Heart left ventricle (tissue), 16 donors: ENCODE data around the gene SCFD2. TPM values are rescaled to one million over a fixed set of nuclear protein-coding genes. Genes with fewer than 3 reads are reported as not detected.

Source experiments
- ATAC-seq, 4 donors: fragments of 200-7000 bp; cut with Tn5 transposase; one replicate each; pipeline ENCODE4 v1.9.1; 2020 to 2022; ENCODE audit warnings: moderate library complexity in 4 of 4, mild to moderate bottlenecking in 3 of 4, moderate number of reproducible peaks in 1 of 4
- DNase-seq, 5 donors: peaks; one replicate each; pipeline ENCODE4 v3.0.0-alpha.2; 2020
- H3K27ac ChIP-seq, 12 donors: fragments of 200-600 bp; sonication (generic) in 4 of 12; one replicate each; pipeline versions ENCODE4 v1.5.0 to v1.8.0; 2016 to 2022; ENCODE audit warnings: mild to moderate bottlenecking in 2 of 12
- H3K27me3 ChIP-seq, 9 donors: fragments of 200-600 bp; sonication (generic) in 2 of 9; one replicate each; pipeline versions ENCODE4 v1.5.1 to v1.8.0; 2016 to 2022; ENCODE audit warnings: mild to moderate bottlenecking in 3 of 9
- H3K36me3 ChIP-seq, 9 donors: fragments of 200-600 bp; sonication (generic) in 2 of 9; one replicate each; pipeline versions ENCODE4 v1.5.0 to v1.8.0; 2018 to 2022; ENCODE audit warnings: mild to moderate bottlenecking in 2 of 9
- H3K4me1 ChIP-seq, 12 donors: fragments of 200-600 bp; sonication (generic) in 4 of 12; one replicate each; pipeline versions ENCODE4 v1.5.0 to v1.8.0; 2016 to 2022; ENCODE audit warnings: mild to moderate bottlenecking in 3 of 12
- H3K4me3 ChIP-seq, 12 donors: fragments of 200-600 bp; sonication (generic) in 4 of 12; one replicate each; pipeline versions ENCODE4 v1.5.0 to v1.8.0; 2017 to 2022; ENCODE audit warnings: mild to moderate bottlenecking in 9 of 12, moderate library complexity in 4 of 12
- H3K9me3 ChIP-seq, 12 donors: fragments of 200-600 bp; sonication (generic) in 4 of 12; one replicate each; pipeline versions ENCODE4 v1.5.0 to v1.8.0; 2016 to 2022; ENCODE audit warnings: mild to moderate bottlenecking in 1 of 12
- POLR2A ChIP-seq, 2 donors: fragments of 450-650 bp; IDR thresholded peaks; one replicate each; pipeline ENCODE4 v1.6.1; 2017; ENCODE audit warnings: antibody characterized with exemption in 2 of 2, mild to moderate bottlenecking in 2 of 2, moderate library complexity in 2 of 2
- WGBS, 4 donors: extraction: QIAGEN DNeasy Blood & Tissue Kit in 2 of 4; methylation state at CpG; one replicate each; pipeline versions ENCODE4 v1.1.5 to v1.1.7; 2013 to 2018; 5-methylcytosine and 5-hydroxymethylcytosine counted together
- intact Hi-C, 10 donors: fragments of 100-400 bp; cut with DNase I; formaldehyde crosslinking; loops; one replicate each; pipeline versions ENCODE4 v1.11.1 to v1.14.2; 2022
- polyA plus RNA-seq, 2 donors: library from polyadenylated mRNA; stranded (reverse); fragments of 200-250 nt; gene quantifications; one replicate each; pipeline ENCODE4 v1.2.3, GENCODE V29; 2013
- total RNA-seq, 9 donors: library from RNA; depleted of rRNA in 2 of 9; stranded (reverse); fragments of >200 nt in 2 of 9; fragmentation: NEBNext Ultra II Directional in 3 of 9; extraction: Animal tissue kit (Norgen Biotek cat#: 25700) in 3 of 9; gene quantifications; one replicate each; pipeline versions ENCODE4 v1.1.0 to v1.2.4, GENCODE V29; 2016 to 2023
- TF ChIP-seq, protein P1 (sequence below), 12 donors: fragments of 200-600 bp; sonication (generic) in 4 of 12; IDR thresholded peaks; one replicate each; pipeline versions ENCODE4 v1.5.0 to v1.8.0; 2018 to 2022; ENCODE audit warnings: antibody characterized with exemption in 12 of 12, mild to moderate bottlenecking in 5 of 12
- donor health status: ischemic (EF 13 %, LVEDD 7.1; RV severe dilation, severe dysfunction).
- donor health status: healthy with polysubstance abuse.
- donor health status: DM: no; HTN: yes; CAD: no.
- donor health status: DM: no; HTN: no; CAD: no.
- donor health status: ischemic (EF 25% LVEDD 6.9; RV normal size, moderate dysfunction).
- donor health status: ischemic (EF 25% LVEDD 5.7; RV mildly dilated, moderate dysfunction).
- donor health status: healthy.
- donor health status: DM: yes; HTN: yes; CAD: no.
- donor health status: ischemic (EF 35%, LVEDD 5.7; RV mildly dilated, moderate dysfunction).
- donor health status: nonischemic (EF 11% LVEDD 7.7; RV severe dilation, severe dysfunction).
- donor health status: DM: yes; HTN: yes; CAD: no.
- donor health status: PGD.
- donor health status: ischemic (EF 29% LVEDD 5.4; RV normal size, mild dysfunction).
- donor health status: nonischemic (EF 23%, LVEDD 6.1; RV moderate dilation, normal function).

Gene SCFD2
- total and polyA plus RNA-seq, 11 donors = 3.7 to 14.0 (median 9.8) TPM

DNA sequence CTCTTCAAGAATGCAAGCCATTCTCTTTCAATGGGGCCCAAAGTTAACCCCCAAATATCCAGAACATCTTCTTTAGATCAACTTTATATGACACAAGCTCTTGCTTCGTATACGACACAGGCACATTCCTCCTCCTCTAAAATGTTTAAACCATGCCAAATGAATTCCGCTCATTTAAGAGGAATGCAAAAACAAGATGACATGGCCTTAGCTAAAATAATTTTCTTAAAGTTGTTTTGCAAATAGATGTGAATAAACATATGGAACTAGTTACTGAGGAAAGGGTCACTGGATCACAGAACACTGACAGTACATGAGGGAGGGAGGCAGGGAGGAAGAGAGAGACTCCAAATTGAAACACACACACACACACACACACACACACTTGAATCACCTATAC lies 406.3 kb downstream of the SCFD2 start:
- no peak for ATAC-seq
- intact Hi-C loops = loop anchor here in 3 of 10 donors (5.0 to 10.0 kb wide), 3 partner anchors 95 to 245 kb away; partner anchors contain the start of gene RASL11B (in 2 of the 3)
- Histone ChIP-seq H3K4me1 (peaks cover 0 to 34% (median 13%) of the 10 kb centered on the region in 12 donors), H3K27me3 (no peaks in the 10 kb centered on the region), H3K9me3 (no peaks in the 10 kb centered on the region), H3K36me3 (no peaks in the 10 kb centered on the region), H3K27ac (no peak overlapping the region), H3K4me3 (no peak overlapping the region)
- 88 to 96% (median 91%) methylated on average over 3 of the region's 3 CpGs for WGBS, 4 donors
- DNase-seq = no peak
- TF ChIP-seq, protein P1, sequence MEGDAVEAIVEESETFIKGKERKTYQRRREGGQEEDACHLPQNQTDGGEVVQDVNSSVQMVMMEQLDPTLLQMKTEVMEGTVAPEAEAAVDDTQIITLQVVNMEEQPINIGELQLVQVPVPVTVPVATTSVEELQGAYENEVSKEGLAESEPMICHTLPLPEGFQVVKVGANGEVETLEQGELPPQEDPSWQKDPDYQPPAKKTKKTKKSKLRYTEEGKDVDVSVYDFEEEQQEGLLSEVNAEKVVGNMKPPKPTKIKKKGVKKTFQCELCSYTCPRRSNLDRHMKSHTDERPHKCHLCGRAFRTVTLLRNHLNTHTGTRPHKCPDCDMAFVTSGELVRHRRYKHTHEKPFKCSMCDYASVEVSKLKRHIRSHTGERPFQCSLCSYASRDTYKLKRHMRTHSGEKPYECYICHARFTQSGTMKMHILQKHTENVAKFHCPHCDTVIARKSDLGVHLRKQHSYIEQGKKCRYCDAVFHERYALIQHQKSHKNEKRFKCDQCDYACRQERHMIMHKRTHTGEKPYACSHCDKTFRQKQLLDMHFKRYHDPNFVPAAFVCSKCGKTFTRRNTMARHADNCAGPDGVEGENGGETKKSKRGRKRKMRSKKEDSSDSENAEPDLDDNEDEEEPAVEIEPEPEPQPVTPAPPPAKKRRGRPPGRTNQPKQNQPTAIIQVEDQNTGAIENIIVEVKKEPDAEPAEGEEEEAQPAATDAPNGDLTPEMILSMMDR (IDR thresholded peaks at IDR 0.05) = no peak
- no peak for TF ChIP-seq POLR2A (IDR thresholded peaks at IDR 0.05)

DNA sequence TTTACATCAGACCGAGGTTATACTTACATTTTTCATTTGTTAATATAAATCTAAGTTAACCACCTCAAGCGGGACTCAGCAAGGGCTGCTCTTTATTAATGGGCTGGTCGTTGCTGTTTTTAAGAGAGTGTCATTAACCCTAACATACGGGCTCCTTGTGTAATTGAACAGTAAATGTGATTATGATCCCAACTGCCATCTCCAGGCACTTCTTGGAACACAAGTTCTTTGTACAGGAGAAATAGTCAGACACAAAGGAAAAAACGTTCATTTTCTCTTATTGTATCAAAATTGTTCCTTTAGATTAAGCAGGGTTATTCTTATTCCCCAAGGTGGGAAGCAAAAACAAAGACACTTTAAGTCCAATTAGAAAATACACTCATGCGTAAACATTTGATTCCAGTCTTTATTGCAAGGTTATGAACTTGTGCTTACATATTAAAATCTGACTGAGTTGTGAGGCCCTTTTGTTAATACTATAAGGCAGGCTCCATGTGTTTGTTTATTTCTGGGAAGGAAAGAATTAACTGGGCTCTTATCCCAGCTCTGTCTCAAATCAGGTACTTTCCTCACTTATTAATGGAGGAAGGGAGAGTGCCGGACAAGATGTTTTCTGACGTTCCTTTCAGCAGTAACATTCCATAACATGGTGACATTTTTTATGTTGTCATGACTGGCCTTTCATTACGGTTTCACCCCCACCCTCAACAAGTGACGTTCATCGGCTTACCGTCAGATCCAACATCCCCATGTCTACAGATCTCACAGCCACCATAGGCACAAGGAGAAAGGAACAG lies 407.8 kb downstream of the SCFD2 start:
- ATAC-seq = peak; percentile 25 to 64 (median 38)
- Histone ChIP-seq H3K4me3 (no peak overlapping the region), H3K9me3 (no peaks in the 10 kb centered on the region), H3K36me3 (no peaks in the 10 kb centered on the region), H3K4me1 (peaks cover 0 to 26% (median 11%) of the 10 kb centered on the region in 12 donors), H3K27me3 (no peaks in the 10 kb centered on the region), H3K27ac (peak overlapping the region in 9 of 12 donors; percentile 18 to 70 (median 55))
- no peak for TF ChIP-seq POLR2A (IDR thresholded peaks at IDR 0.05)
- TF ChIP-seq, protein P1 (IDR thresholded peaks at IDR 0.05) = peak in 4 of 12 donors; percentile 8 to 34 (median 20)
- WGBS, 4 donors = 58 to 67% (median 61%) methylated on average over 12 of the region's 12 CpGs
- intact Hi-C loops = loop anchor here in 3 of 10 donors (5.0 to 10.0 kb wide), 3 partner anchors 93 to 243 kb away; partner anchors contain the start of gene RASL11B (in 2 of the 3)
- DNase-seq = no peak

DNA sequence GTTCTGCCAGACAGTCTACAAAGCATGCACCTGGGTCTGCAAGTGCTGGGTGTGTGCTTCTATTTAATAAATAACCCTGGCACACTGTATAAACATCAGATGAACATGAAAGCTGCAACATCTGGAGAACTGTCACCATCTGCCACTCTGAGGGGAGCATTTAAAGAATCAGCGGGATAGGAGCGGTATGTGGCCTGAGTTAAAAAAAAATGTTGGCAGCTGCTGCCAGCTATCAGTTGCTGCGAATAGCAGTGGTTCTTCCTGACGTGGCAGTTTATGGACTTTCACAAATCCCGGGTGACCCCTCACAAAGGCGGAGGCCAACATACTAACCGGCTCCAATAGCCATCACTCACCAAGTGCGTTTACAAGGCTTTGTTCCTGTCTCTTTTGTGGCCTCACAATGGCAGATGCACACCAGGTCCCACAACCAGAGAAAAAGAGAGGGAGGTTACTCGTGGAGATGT lies 408.6 kb downstream of the SCFD2 start:
- WGBS, 4 donors = 28 to 41% (median 30%) methylated on average over 9 of the region's 9 CpGs
- Histone ChIP-seq H3K27ac (peak overlapping the region in 10 of 12 donors; percentile 18 to 70 (median 50)), H3K27me3 (no peaks in the 10 kb centered on the region), H3K36me3 (no peaks in the 10 kb centered on the region), H3K4me1 (peaks cover 0 to 33% (median 11%) of the 10 kb centered on the region in 12 donors), H3K9me3 (no peaks in the 10 kb centered on the region), H3K4me3 (no peak overlapping the region)
- TF ChIP-seq POLR2A (IDR thresholded peaks at IDR 0.05) = no peak
- TF ChIP-seq, protein P1 (IDR thresholded peaks at IDR 0.05) = no peak
- DNase-seq (peak in 4 of 5 donors; percentile 26 to 44 (median 36)), ATAC-seq (peak; percentile 73 to 80 (median 76))
- intact Hi-C loops = loop anchor here in 3 of 10 donors (5.0 to 10.0 kb wide), 3 partner anchors 92 to 242 kb away; partner anchors contain the start of gene RASL11B (in 2 of the 3)

DNA sequence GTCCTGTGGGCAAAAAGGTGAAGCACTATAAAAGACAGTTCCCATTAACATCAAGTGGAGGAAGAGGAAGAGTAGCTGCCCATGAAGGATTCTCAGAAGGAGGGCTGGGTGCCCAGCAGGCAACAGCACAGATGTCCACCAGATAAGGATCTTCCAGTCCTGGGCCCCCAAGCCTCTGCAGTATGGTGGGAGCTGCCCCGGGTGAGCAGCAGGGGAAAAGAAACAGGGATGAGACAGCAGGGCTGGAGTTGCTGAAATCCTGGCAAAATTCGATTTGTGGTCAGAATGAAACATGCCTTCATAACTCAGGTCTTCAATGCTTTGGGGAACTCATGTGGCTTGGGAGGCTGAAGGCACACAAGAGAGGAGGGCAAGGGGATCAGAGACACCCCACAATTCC lies 409.2 kb downstream of the SCFD2 start:
- Histone ChIP-seq H3K4me3 (no peak overlapping the region), H3K4me1 (peaks cover 0 to 31% (median 11%) of the 10 kb centered on the region in 12 donors), H3K27me3 (no peaks in the 10 kb centered on the region), H3K27ac (peak overlapping the region in 2 of 12 donors; percentile 33 to 36), H3K9me3 (no peaks in the 10 kb centered on the region), H3K36me3 (no peaks in the 10 kb centered on the region)
- DNase-seq (no peak), ATAC-seq (no peak)
- intact Hi-C loops = loop anchor here in 3 of 10 donors (5.0 to 10.0 kb wide), 3 partner anchors 92 to 242 kb away; partner anchors contain the start of gene RASL11B (in 2 of the 3)
- 64 to 78% (median 71%) methylated on average over 2 of the region's 2 CpGs for WGBS, 4 donors
- TF ChIP-seq, protein P1 (IDR thresholded peaks at IDR 0.05) = no peak
- TF ChIP-seq POLR2A (IDR thresholded peaks at IDR 0.05) = no peak
